ENCODE results near the gene MRPL43.

DNA sequence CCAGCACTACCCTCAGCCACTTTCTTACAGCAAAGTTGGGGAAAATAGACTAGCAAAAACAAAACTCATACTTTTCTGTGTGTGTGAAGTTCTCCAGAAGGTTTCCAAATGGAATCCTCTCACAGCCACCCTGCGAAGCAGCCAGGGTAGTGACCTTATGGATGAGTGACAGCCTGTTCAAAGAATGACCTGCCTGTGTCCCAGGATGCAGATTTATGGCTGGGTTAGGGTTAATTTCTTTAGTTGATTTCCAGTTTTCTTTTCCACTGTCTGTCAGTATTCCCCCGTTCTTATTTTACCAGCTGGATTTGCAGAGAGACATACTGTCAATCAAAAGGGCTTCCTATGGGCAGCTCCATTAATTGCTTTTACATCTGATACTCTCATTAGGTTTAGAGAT lies 20.4 kb downstream of the MRPL43 start:
- TF ChIP-seq, protein P1, sequence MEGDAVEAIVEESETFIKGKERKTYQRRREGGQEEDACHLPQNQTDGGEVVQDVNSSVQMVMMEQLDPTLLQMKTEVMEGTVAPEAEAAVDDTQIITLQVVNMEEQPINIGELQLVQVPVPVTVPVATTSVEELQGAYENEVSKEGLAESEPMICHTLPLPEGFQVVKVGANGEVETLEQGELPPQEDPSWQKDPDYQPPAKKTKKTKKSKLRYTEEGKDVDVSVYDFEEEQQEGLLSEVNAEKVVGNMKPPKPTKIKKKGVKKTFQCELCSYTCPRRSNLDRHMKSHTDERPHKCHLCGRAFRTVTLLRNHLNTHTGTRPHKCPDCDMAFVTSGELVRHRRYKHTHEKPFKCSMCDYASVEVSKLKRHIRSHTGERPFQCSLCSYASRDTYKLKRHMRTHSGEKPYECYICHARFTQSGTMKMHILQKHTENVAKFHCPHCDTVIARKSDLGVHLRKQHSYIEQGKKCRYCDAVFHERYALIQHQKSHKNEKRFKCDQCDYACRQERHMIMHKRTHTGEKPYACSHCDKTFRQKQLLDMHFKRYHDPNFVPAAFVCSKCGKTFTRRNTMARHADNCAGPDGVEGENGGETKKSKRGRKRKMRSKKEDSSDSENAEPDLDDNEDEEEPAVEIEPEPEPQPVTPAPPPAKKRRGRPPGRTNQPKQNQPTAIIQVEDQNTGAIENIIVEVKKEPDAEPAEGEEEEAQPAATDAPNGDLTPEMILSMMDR (conservative IDR thresholded peaks at IDR 0.05 in 1 of 2, IDR thresholded peaks at IDR 0.05 in 1 of 2; ENCODE audit: low read depth in 1 of 2, low read length in 2 of 2): no peak
- no peak for TF ChIP-seq EZH2 (IDR thresholded peaks at IDR 0.05; ENCODE audit: low read length, missing control alignments)

Data from fibroblast of lung (primary cell).